ENCODE measurements around the gene RAB30. TPM values are rescaled to one million over a fixed set of nuclear protein-coding genes. Genes with fewer than 3 reads are reported as not detected.

The RAB30 gene
- polyA plus RNA-seq, 3 donors, result 0.11 to 0.67 (median 0.54) TPM

GRCh38 chr11:82979824-82980223 lies 91.9 kb downstream of the RAB30 start:
- no peak overlapping the region for H3K9ac ChIP-seq (ENCODE audit: insufficient read depth, low read length, poor library complexity, severe bottlenecking)
- H4K20me1 ChIP-seq (ENCODE audit: insufficient read depth, low read length), result no peaks in the 10 kb centered on the region
- no peak for DNase-seq
- no peaks in the 10 kb centered on the region for H3K9me3 ChIP-seq (replicated peaks in 1 of 2; ENCODE audit: control insufficient read depth in 1 of 2, insufficient read depth in 1 of 2, low read length in 2 of 2)
- H3K27ac ChIP-seq (ENCODE audit: low read depth in 1 of 2, low read length in 2 of 2), result no peak overlapping the region
- Mint-ChIP-seq H3K36me3 (no peaks in the 10 kb centered on the region), H3K9me3 (no peaks in the 10 kb centered on the region), H3K27ac (no peak overlapping the region), H3K4me1 (no peaks in the 10 kb centered on the region), H3K27me3 (ENCODE audit: low read depth in 3 of 3) (no peaks in the 10 kb centered on the region), H3K4me3 (no peak overlapping the region)
- no peaks in the 10 kb centered on the region for H3K36me3 ChIP-seq (replicated peaks in 1 of 2; ENCODE audit: control insufficient read depth in 1 of 2, insufficient read depth in 2 of 2, low read length in 2 of 2)
- no peak for TF ChIP-seq CTCF (IDR thresholded peaks at IDR 0.05)
- no peaks in the 10 kb centered on the region for H3K79me2 ChIP-seq (ENCODE audit: insufficient read depth, low read length)
- H3K4me2 ChIP-seq (replicated peaks; ENCODE audit: extremely low read depth, low read length, poor library complexity, severe bottlenecking), result no peak overlapping the region
- H2AFZ ChIP-seq (ENCODE audit: insufficient read depth, low read depth, low read length, poor library complexity, severe bottlenecking), result no peak overlapping the region
- H3K4me3 ChIP-seq (replicated peaks in 1 of 3; ENCODE audit: low read depth in 2 of 3, low read length in 3 of 3), result no peak overlapping the region
- no peaks in the 10 kb centered on the region for H3K27me3 ChIP-seq (ENCODE audit: control insufficient read depth in 2 of 2, insufficient read depth in 2 of 2, low read length in 2 of 2)
- intact Hi-C loops (cut with micrococcal nuclease), result no loop called here
- no peaks in the 10 kb centered on the region for H3K4me1 ChIP-seq (ENCODE audit: control insufficient read depth in 1 of 2, insufficient read depth in 2 of 2, low read length in 2 of 2)

DNA sequence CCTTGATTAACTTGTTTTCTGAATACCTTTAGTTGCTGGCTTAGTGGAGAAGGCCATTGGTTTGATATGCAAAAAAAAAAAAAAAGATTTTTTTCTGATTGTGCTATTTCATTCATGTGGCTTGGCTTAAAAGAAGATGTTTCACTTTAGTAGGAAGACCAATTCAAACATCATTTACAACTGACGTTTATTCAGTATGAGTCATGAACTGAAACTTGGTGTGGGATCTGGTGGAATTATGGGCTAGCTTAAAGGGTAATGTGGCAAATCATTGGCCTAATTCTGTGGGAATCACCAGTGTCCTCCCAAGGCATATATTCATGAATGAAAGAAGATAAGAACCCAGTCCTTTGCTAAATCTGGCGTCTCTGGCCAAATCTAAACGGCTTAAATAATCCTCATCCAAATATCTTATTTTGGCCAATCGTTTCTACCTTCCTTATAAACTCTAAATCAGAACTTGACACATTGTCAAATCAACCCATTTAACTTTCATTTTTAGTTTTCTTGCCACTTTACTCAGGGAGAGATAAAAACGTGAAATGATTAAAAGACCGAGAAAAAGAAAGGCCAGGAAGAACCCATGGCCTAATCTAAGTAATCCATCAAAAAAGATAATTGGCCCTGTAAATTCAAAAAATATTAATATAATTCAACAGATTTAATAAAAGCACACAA lies 93.1 kb downstream of the RAB30 start:
- no peaks in the 10 kb centered on the region for H3K9me3 Mint-ChIP-seq
- Histone ChIP-seq H3K4me2 (replicated peaks; ENCODE audit: extremely low read depth, low read length, poor library complexity, severe bottlenecking) (no peak overlapping the region), H3K79me2 (ENCODE audit: insufficient read depth, low read length) (no peaks in the 10 kb centered on the region), H3K4me3 (replicated peaks in 1 of 3; ENCODE audit: low read depth in 2 of 3, low read length in 3 of 3) (no peak overlapping the region), H3K27ac (ENCODE audit: low read depth in 1 of 2, low read length in 2 of 2) (no peak overlapping the region), H2AFZ (ENCODE audit: insufficient read depth, low read depth, low read length, poor library complexity, severe bottlenecking) (no peak overlapping the region), H3K4me1 (ENCODE audit: control insufficient read depth in 1 of 2, insufficient read depth in 2 of 2, low read length in 2 of 2) (no peaks in the 10 kb centered on the region), H3K9ac (ENCODE audit: insufficient read depth, low read length, poor library complexity, severe bottlenecking) (no peak overlapping the region), H3K27me3 (ENCODE audit: control insufficient read depth in 2 of 2, insufficient read depth in 2 of 2, low read length in 2 of 2) (no peaks in the 10 kb centered on the region), H3K36me3 (replicated peaks in 1 of 2; ENCODE audit: control insufficient read depth in 1 of 2, insufficient read depth in 2 of 2, low read length in 2 of 2) (no peaks in the 10 kb centered on the region), H3K9me3 (replicated peaks in 1 of 2; ENCODE audit: control insufficient read depth in 1 of 2, insufficient read depth in 1 of 2, low read length in 2 of 2) (no peaks in the 10 kb centered on the region), H4K20me1 (ENCODE audit: insufficient read depth, low read length) (no peaks in the 10 kb centered on the region)
- H3K36me3 Mint-ChIP-seq, result no peaks in the 10 kb centered on the region
- no peaks in the 10 kb centered on the region for H3K4me1 Mint-ChIP-seq
- H3K27me3 Mint-ChIP-seq (ENCODE audit: low read depth in 3 of 3), result no peaks in the 10 kb centered on the region
- intact Hi-C loops (cut with micrococcal nuclease), result no loop called here
- H3K4me3 Mint-ChIP-seq, result no peak overlapping the region
- 86% methylated on average over 3 of the region's 6 CpGs for WGBS (ENCODE audit: insufficient coverage)
- DNase-seq, result no peak
- no peak overlapping the region for H3K27ac Mint-ChIP-seq
- no peak for TF ChIP-seq CTCF (IDR thresholded peaks at IDR 0.05)

Data from CD14-positive monocyte (primary cell).